Stimulated activated CD8-positive, alpha-beta memory T cell treated with anti-CD3 and anti-CD28 coated beads, Interleukin-12 subunit alpha, Interleukin-12 subunit beta, amount 100 ng/mL, for 24 hours (primary cell): ENCODE measurements around the gene NUDT8.
"Not testable (repeated sequence)": the region's sequence is repeated elsewhere in the genome, so short reads cannot be mapped to it uniquely, and the experiment has no call there.

Source experiments
- DNase-seq: peaks from one replicate; pipeline ENCODE4 v3.0.0-alpha.2; 2020; ENCODE audit errors: extremely low read depth

The NUDT8 gene

DNA sequence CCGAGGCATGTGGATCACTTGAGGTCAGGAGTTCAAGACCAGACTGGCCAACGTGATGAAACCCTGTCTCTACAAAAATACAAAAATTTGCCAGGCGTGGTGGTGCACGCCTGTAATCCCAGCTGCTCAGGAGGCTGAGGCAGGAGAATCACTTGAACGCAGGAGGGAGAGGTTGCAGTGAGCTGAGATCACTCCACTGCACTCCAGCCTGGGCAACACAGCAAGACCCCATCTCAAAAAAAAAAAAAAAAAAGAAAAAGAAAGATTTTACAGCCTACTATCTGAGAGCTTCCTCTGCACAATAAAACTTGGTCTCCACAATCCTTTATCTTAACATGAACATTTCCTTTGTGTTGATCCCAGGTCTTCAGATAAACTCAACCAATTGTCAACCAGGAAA is 31.0 kb upstream of the NUDT8 start:
- not testable (repeated sequence) for DNase-seq

DNA sequence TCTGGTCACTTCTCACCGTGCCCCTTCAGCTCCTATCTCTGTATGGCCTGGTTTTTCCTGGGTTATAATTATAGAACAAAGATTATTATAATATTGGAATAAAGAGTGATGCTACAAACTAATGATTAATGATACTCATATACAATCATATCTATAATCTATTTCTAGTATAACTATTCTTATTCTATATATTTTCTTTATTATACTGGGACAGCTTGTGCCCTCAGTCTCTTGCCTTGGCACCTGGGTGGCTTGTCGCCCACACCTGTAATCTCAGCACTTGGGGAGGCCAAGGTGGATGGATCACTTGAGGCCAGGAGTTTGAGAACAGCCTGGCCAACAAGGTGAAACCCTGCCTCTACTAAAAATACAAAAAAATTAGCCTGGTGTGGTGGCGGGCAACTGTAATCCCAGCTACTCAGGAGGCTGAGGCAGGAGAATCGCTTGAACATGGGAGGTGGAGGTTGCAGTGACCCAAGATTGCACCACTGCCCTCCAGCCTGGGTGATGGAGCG is 30.0 kb upstream of the NUDT8 start:
- not testable (repeated sequence) for DNase-seq

DNA sequence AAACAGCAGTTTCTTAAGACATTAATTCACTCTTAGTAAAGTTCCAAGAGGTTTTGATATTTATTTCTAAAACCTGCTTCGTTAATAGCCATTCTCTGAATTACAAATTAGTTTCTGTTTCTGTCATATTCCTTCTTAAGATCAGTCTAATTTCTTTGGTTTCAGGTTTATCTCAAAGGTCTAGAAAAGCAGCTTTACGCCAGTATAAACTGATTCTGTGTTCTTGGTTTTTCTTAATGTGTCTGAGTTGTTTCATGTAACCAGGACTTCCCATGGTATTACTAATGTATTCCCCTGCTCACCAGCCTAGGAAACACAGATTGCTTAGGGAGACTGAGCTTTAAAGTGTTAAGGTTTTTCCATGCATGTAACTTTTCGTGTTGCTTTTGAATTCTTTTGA is 27.6 kb upstream of the NUDT8 start:
- no peak for DNase-seq

DNA sequence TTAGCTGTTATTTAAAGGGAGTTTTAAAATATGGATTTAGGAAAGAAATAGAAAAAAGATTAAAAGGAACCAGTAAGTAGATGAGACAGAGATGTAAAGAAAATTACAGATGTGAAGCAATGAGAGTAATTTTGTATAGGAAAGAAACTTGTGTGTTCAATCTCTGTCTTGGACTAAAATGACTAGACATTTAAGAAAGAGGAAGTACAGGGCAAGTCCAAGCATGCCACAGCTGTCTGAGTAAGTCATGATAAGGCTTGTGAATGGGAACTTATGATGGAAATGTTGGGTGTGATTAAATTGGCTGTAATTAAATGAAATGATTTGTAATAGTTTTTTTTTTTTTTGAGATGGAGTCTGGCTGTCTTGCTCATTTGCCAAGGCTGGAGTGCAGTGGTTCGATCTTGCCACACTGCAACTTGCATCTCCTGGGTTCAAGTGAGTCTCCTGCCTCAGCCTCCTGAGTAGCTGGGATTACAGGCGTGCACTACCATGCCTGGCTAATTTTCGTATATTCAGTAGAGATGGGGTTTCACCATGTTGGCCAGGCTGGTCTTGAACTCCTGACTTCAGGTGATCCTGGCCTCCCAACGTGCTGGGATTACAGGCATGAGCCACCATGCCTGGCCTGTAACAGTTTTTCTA is 26.7 kb upstream of the NUDT8 start:
- DNase-seq = no peak

DNA sequence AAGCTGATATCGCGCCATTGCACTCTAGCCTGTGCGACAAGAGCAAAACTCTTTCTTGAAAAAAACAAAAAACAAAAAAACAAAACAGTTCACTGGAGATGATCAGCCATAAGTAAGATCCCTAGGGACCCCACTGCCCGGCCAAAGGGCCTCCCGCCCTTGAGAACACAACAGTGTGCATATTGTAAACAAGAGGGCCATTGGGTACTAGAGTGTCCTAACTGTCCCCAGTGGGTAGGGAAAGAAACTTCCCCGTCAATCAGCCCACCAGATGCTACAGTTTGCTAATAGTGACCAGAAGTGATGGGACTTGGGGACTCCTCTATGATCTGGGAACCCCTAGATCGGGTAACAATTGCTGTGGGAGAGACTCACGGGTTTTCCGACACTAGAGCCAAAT is 24.5 kb upstream of the NUDT8 start:
- DNase-seq = no peak

DNA sequence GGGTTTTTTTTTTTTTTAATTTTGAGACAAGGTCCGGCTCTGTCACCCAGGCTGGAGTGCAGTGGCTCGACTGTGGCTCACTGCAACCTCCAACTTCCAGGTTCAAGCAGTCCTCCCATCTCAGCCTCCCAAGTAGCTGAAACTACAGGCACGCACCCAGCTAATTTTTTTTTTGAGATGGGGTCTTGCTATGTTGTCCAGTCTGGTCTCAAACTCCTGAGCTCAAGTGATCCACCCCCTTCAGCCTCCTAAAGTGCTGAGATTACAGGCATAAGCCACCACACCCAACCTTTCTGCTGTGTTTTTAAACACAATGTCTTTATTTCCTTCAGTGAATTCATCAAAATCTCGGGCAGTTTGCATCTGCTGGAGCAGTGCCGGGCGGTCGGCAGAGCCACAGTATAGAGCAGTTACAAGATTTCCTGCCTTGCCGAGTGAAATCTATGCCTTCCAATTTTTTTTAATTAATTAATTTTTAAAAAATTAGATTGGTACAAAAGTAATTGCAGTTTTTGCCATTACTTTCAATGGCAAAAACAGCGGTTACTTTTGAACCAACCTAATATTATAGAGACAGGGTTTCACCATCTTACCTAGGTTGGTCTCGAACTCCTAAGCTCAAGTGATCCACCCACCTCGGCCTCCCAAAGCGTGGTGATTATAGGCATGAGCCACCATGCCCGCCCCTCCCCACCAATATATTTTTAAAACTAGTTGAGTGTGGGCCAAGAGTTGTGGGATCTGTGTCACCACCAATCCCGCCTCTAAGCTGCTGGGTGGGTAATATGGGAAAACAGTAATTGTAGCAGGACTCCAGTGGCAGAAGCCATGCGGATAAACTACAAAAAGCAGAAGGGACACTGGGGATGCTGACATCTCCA is 23.5 kb upstream of the NUDT8 start:
- no peak for DNase-seq

DNA sequence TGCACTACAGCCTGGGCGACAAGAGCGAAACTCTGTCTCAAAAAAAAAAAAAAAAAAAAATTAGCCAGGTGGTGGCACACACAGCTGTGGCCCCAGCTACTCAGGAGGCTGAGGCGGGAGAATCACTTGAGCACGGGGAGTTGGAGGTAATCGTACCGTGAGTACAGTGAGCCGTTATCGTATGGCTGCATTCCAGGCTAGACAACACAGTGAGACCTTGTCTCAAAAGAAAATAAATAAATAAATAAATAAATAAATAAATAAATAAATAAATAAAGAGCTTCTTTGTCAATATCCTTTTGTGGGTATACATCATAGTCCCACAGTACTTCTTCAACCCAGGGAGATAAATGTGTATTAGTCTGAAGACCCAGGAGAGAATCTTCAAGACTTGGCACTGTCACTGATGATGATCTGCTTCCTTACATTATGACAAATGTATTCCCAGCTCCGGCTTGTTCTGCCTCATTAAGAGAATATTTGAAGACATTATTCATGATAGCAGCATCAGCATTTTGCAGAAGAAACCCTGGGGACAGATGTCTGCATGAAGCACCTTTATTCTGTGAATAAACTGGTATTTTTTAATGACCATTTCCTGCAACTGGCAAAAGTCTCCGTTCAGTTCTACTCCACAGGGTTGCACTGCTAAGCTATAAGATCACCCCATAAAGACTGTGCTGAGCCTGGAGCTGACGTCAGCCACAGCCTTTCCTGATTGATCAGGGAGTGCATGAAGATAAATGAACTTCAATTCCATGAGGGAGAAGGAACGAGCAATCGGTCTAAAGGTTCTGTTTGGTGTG is 22.4 kb upstream of the NUDT8 start:
- no peak for DNase-seq

DNA sequence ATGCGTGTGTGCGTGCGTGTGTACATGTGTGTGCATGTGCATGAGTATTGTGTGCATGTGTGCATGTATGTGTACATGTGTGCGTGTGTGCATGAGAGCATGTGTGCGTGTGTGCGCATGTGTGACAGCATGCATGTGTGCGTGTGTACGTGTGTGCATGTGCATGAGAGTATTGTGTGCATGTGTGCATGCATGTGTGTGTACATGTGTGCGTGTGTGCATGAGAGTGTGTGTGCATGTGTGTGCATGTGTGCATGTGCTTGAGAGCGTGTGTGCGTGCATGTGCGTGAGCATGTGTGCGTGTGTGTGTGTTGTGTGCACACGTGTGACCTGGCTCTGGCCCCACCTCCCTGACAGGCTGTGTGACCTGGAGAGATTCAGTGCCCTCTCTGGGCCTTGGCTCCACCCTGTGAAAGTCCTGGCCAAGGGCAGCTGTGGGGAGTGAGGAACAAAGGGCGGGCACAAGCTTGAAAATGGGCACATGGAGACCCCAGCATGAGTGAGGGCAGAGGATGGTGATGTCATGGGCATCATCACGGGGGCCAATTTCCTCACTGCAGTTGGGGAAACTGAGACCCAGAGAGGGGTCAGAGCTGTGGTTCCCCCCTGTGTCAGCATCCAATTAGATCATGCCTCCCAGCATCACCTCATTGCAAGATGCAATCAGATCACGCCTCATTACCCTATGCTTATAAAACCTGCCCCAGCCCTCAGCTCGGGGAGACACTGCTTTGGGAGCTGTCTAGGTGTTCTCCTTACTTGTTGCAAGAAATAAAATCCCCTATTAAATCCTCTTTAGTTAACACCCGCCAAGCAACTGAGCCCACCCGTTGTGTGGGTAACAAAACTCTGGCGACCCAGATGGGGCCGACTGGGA is 20.1 kb upstream of the NUDT8 start:
- DNase-seq = no peak

DNA sequence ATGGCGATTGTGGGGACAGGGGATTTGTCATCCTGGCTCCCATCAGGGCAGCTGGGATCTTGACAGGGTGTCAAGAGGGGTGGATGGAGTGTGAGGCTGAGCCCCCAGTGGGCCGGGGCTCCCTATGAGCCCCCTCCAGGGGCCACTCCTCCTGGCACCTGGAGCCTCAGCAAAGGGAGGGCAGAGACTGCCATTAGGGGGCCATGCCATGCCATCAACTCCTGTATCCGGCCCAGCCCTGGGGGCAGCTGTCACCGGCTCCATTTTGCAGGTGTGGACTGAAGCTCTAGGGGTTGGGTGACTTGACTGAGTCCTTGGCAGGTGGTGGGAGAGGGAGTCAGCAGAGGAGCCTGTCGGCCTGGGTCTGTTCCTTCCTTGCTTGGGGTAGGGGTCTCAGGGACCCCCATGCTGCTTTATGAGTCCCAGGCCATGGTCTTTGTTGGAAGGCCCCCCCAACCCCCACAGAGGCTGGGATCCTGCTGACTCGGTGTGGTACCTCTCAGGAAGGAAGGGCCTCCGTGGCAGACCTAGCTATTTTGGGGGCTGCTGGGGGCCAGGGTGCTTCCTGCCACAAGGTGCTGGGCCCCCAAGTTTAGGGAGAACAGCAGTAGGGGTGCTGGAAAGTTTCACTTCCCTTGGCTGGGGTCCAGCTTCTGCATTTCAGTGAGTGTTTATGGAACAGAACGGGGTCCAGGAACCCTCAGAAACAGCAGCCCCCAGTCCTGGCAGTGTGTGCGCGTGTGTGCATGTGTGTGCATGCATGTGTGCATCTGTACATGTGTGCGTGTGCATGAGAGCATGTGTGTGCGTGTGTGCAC is 19.3 kb upstream of the NUDT8 start:
- no peak for DNase-seq

DNA sequence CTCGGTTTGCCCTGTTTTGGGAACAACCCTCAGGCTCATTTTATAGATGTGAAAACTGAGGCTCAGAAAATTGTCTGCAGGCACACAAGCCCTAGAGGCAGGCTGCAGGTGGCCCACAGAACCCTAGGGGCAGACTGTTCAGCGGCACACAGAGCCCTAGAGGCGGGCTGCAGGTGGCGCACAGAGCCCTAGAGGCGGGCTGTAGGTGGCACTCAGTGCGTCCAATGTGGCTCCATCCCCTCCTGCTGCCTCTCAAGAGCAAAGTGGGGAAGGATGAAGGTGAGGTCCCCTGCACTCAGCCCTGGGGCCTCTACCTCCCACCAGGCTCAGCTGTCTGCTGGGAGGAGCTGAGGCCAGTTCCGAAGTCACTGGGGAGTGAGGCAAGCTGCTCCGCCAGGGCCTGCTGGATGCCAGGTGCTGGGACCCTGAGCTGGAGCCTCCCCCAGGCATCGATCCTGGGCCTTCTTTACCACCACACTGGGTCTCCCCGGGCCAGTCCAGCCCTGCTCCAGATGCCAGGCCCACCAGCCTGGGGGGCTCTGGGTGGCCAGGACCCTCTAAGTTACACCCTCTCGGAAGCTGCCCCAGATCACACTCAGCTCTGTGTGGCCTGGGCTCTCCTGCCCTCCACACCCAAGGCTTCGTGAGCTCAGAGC is 18.5 kb upstream of the NUDT8 start:
- DNase-seq = no peak

DNA sequence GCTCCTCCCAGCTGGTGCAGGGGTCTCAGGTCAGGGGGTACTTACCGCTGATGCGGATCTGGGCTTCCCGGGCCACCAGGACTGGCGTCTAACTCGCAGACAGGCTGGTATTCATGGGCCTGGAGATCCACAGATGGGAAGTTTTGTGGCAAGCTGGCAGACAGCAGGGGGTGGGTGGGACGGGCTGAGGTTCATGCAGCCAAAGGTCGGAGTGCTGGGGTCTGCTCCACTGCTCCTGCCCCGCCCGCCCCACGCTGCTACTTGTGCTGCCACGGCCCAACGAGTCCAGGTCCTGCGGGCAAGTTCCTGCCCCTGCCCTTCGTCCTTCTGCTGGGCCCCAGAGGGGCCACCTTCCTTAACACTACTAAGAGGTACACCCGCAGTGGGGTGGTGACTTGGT is 17.7 kb upstream of the NUDT8 start:
- DNase-seq = no peak

DNA sequence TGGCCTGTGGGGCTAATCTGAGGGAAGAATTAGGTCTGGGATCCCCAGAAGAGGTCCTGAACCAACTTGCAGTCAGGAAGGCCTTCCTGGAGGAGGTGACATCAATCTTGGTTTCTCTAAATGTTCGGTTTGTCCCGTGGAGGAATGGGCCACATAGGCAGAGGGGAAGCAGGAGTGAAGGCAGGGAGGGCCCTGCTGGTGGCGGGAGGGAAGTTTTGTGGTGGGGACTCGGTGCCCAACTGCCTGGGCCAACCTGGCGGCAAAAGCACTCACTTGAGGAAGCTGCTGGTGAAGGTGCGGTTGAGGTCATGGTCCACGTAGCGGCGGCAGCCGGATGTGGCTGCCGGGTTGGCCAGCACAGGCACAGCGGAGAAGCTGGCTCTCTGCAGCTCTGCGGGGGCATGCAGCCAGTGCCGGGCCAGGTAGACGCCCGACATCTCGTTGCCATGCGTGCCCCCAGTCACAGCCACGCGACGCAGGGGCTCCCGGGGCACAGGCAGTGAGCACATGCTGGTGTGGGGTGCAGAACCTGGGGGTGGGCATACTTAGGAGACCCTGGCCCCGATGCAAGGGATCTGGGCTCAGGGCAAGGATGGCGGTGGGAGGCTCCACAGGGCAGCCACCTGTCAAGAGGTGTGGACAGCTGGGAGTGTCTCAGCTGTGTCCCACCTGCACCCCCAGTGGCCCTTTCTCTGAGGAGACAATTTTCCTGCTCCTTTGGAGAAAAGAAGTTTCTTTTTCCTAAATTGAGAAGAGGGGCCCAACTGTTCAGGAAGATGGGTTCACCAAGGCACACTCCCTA is 17.0 kb upstream of the NUDT8 start:
- DNase-seq = no peak

DNA sequence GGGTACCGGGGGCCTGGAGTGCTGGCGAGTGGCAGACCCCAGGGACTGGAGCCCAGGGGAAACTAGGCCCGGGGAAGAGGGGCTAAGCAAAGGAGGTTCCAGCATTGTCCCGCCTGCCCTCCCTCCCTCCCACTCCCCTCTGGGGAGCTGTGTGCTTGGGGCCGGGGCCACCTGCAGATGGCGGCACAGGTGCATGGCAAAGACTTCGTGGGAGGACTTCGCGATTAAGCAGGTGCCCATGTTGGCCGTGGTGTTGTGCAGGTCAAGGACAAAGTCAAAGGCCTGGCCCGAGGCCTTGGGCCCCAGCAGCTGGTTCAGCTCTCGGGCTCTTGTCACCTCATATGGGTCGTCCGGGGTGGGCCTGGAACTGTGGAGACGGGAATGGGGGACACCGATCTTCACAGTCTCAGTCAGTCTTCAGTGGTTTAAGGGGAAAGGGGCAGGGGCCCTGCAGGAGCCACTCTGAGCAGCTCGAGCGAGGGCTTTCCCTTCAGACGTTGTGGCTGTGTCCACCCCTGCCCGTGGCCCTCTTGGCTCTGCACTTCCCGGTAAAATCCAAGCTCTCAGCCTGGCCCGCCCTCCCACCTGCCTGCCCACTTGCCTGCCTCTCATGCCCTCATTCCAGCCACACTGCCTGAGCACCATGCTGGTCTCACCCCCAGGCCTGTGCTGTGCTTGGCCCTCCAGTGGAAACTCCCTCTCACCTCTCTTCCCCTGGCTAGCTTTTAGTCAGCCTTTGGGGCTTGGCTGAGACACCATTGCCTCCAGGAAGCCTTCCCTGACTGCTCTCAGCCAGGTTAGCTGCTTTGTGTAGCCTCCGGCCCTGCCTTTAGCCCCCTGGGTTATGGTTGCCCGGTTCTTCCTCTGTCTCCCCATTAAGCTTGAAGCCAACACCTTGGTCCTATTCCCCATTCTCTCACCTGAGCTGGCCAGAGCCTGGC is 16.1 kb upstream of the NUDT8 start:
- DNase-seq = no peak

DNA sequence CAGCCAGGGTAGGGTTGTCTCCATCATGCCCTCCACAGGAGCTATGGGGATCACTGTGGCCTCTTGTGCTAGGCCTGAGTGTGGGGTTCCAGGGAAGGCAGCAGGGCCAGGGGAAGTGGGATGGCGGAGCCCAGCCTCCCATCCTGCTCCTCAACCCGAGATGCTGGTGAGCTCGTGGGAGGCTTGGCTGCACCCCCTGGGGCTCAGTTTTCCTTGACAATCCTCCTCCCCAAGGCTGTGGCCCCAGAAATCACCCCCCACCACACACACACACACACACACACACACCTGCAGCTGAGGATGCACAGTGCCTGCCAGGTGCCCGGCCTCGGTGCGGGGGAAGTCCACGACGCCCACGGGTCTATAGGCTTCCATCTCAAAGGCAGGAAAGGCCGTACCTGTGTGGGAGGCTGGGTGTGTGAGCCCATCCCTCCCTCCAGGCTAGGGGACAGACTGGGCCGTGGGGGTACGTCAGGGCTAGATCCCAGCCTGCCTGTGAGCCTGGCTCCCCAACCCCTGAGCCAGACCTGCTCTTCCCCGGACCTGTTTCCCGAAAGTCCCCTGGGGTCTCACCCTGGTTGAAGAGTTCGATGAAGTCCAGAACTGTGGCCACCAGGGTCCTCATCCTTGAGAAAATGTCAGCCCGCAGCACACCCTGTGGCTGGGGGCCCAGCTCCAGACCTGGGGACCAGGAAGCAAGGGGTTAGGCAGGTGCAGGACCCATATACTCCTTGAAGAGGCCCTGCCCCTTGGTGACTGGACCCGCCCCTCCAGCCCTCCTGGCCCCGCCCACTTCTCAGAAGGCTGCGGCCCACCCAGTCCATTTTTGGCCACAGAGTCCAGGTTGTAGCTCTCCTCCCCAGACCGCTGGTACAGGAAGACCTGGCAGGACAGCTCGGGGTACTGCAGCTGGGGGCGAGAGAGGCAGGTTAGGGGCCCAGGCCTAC is 15.0 kb upstream of the NUDT8 start:
- no peak for DNase-seq

DNA sequence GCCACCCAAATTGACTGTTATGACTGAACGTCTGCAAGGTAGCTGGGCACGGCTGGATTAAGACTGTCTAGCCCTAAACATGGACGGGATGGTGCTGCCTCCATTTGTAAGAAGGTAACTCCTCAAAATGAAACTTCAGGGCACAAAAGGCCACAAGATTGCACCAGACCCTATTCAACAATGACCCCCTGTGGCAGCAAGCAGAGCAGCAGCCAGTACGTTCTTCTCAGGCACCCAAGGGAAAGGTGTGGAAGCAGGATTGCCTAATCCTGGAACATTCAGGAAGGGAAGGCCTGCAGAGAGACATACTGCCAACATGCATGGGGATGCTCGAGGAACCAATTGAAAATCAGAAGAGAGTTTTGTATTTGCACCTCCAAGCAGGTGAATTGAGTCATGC is 14.3 kb upstream of the NUDT8 start:
- no peak for DNase-seq

DNA sequence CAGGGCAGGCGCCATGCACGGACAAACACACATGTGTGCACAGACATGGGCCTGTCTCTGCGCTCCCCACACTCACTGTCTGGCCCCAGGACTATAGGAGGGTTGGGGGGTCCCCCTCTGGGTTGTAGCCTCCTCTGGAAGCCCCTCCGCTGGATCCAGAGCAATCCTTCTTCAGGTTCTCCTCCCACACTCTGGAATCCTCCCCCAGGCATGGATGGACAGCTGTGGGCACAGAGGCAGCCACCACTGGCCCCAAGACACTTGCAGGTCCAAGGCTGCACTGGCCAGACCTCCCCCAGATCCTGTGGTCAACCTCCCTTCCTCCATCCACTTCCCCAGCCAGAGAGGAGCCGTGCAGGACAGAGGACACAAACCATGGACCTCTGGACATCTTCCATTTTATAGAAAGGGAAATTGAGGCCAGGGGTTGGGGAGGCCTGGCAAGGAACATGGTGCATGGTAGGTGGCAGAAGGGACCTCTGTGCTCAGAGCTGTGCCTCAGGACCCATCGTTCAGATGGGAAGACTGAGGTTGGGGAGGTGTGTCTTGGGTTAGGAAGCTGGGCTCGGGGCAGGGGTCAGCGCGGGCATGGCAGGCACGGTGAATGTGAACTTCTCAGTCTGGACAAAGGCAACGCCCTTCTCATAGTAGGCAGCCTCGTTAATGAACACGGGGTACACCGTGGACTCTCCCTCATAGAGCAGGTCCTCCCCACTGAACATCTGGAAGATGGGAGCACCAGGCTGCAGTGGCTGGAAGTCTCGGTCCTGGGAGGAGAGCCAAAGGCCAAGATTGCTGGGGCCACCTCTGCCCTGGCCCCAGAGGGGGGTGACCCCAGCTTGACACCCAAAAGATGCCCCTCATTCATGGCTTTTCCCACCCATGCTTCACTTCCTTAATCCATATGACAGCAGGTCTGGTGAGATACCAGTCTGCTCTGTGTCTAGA is 12.7 kb upstream of the NUDT8 start:
- no peak for DNase-seq
